Measurements from ENCODE around the gene TFF2. TPM values are rescaled to one million over a fixed set of nuclear protein-coding genes. Genes with fewer than 3 reads are reported as not detected.
A peak's percentile ranks its signal among the peaks of the same experiment; 100 is the strongest.

Gene TFF2
- total RNA-seq, 1 donor from 2014 or later, result not detected

- no peak for TF ChIP-seq CTCF (IDR thresholded peaks at IDR 0.05; ENCODE audit: unreplicated experiment)
- Mint-ChIP-seq H3K27me3 (ENCODE audit: unreplicated experiment) (peaks cover 2% of the 10 kb centered on the region), H3K4me1 (ENCODE audit: unreplicated experiment) (no peaks in the 10 kb centered on the region), H3K9me3 (ENCODE audit: unreplicated experiment) (peaks cover 5% of the 10 kb centered on the region), H3K27ac (ENCODE audit: unreplicated experiment) (no peak overlapping the region), H3K4me3 (ENCODE audit: unreplicated experiment) (no peak overlapping the region), H3K36me3 (ENCODE audit: low read depth, unreplicated experiment) (peaks cover 10% of the 10 kb centered on the region)
- no peak for DNase-seq (ENCODE audit: low spot score)
Observed at GRCh38 chr21:42358937-42359336, 8.1 kb upstream of the TFF2 start.

- no peak for DNase-seq (ENCODE audit: low spot score)
- Mint-ChIP-seq H3K4me1 (ENCODE audit: unreplicated experiment) (peaks cover 4% of the 10 kb centered on the region), H3K9me3 (ENCODE audit: unreplicated experiment) (peaks cover 5% of the 10 kb centered on the region), H3K4me3 (ENCODE audit: unreplicated experiment) (no peak overlapping the region), H3K27ac (ENCODE audit: unreplicated experiment) (no peak overlapping the region), H3K36me3 (ENCODE audit: low read depth, unreplicated experiment) (peaks cover 10% of the 10 kb centered on the region), H3K27me3 (ENCODE audit: unreplicated experiment) (peaks cover 2% of the 10 kb centered on the region)
- TF ChIP-seq CTCF (IDR thresholded peaks at IDR 0.05; ENCODE audit: unreplicated experiment), result no peak
Observed at GRCh38 chr21:42358261-42358660, 7.5 kb upstream of the TFF2 start.

GRCh38 chr21:42357307-42357706, 6.5 kb upstream of the TFF2 start:
- TF ChIP-seq CTCF (IDR thresholded peaks at IDR 0.05; ENCODE audit: unreplicated experiment), result no peak
- DNase-seq (ENCODE audit: low spot score), result no peak
- Mint-ChIP-seq H3K4me1 (ENCODE audit: unreplicated experiment) (peaks cover 6% of the 10 kb centered on the region), H3K9me3 (ENCODE audit: unreplicated experiment) (peaks cover 5% of the 10 kb centered on the region), H3K27me3 (ENCODE audit: unreplicated experiment) (peaks cover 4% of the 10 kb centered on the region), H3K4me3 (ENCODE audit: unreplicated experiment) (no peak overlapping the region), H3K36me3 (ENCODE audit: low read depth, unreplicated experiment) (peaks cover 10% of the 10 kb centered on the region), H3K27ac (ENCODE audit: unreplicated experiment) (peak overlapping the region; percentile 9)

GRCh38 chr21:42356650-42357049, 5.9 kb upstream of the TFF2 start:
- TF ChIP-seq CTCF (IDR thresholded peaks at IDR 0.05; ENCODE audit: unreplicated experiment), result no peak
- no peak for DNase-seq (ENCODE audit: low spot score)
- Mint-ChIP-seq H3K9me3 (ENCODE audit: unreplicated experiment) (peaks cover 5% of the 10 kb centered on the region), H3K4me1 (ENCODE audit: unreplicated experiment) (peaks cover 6% of the 10 kb centered on the region), H3K4me3 (ENCODE audit: unreplicated experiment) (no peak overlapping the region), H3K27ac (ENCODE audit: unreplicated experiment) (no peak overlapping the region), H3K27me3 (ENCODE audit: unreplicated experiment) (peaks cover 4% of the 10 kb centered on the region), H3K36me3 (ENCODE audit: low read depth, unreplicated experiment) (peaks cover 10% of the 10 kb centered on the region)

GRCh38 chr21:42356046-42356445, 5.3 kb upstream of the TFF2 start:
- H3K4me1 Mint-ChIP-seq (ENCODE audit: unreplicated experiment), result peaks cover 6% of the 10 kb centered on the region
- TF ChIP-seq CTCF (IDR thresholded peaks at IDR 0.05; ENCODE audit: unreplicated experiment), result no peak
- no peak overlapping the region for H3K27ac Mint-ChIP-seq (ENCODE audit: unreplicated experiment)
- peaks cover 4% of the 10 kb centered on the region for H3K27me3 Mint-ChIP-seq (ENCODE audit: unreplicated experiment)
- no peak for DNase-seq (ENCODE audit: low spot score)
- peaks cover 10% of the 10 kb centered on the region for H3K36me3 Mint-ChIP-seq (ENCODE audit: low read depth, unreplicated experiment)
- H3K9me3 Mint-ChIP-seq (ENCODE audit: unreplicated experiment), result peaks cover 5% of the 10 kb centered on the region
- H3K4me3 Mint-ChIP-seq (ENCODE audit: unreplicated experiment), result no peak overlapping the region
